Measurements from ENCODE around the gene LACRT. TPM values are rescaled to one million over a fixed set of nuclear protein-coding genes. Genes with fewer than 3 reads are reported as not detected.
"Not testable (repeated sequence)": the region's sequence is repeated elsewhere in the genome, so short reads cannot be mapped to it uniquely, and the experiment has no call there.

Gene LACRT, protein sequence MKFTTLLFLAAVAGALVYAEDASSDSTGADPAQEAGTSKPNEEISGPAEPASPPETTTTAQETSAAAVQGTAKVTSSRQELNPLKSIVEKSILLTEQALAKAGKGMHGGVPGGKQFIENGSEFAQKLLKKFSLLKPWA
- total RNA-seq (not detected), polyA plus RNA-seq (ENCODE audit: insufficient read depth in 1 of 8, insufficient read length in 8 of 8, low replicate concordance in 1 of 8) (not detected)
- long read RNA-seq, donor 1: 0 reads
- long read RNA-seq, donor 2: 0 reads
- long read RNA-seq, donor 3: 0 reads
- long read RNA-seq, donor 4: 0 reads
- long read RNA-seq, donor 5: 0 reads
- long read RNA-seq, donor 6: 0 reads
- long read RNA-seq, donor 7: 0 reads
- long read RNA-seq, donor 8: 0 reads
- long read RNA-seq, donor 9: 0 reads
- long read RNA-seq, donor 10: 0 reads
- long read RNA-seq, donor 11: 0 reads

GRCh38 chr12:54634795-54635194, at the start of gene LACRT:
LACRT (minus strand) TSS chr12:54634895; CDS start chr12:54634841, 54 bp downstream.
- Histone ChIP-seq H3K4me1 (ENCODE audit: control insufficient read depth, insufficient read depth, low read length) (no peaks in the 10 kb centered on the region), H3K27me3 (ENCODE audit: control insufficient read depth, insufficient read depth, low read length) (no peaks in the 10 kb centered on the region), H3K4me3 (ENCODE audit: low read length) (no peak within 1 kb of the TSS), H3K27ac (ENCODE audit: low read length) (no peak within 1 kb of the TSS), H3K9me3 (replicated peaks; ENCODE audit: control insufficient read depth, low read depth, low read length) (no peaks in the 10 kb centered on the region), H3K36me3 (ENCODE audit: control insufficient read depth, insufficient read depth, low read length) (no peaks in the 10 kb centered on the region)
- WGBS (ENCODE audit: insufficient coverage): no CpG with 5 or more reads among the region's 2 CpGs
- no peak for DNase-seq

- no peaks in the 10 kb centered on the region for H3K36me3 ChIP-seq (ENCODE audit: control insufficient read depth, insufficient read depth, low read length)
- H3K27me3 ChIP-seq (ENCODE audit: control insufficient read depth, insufficient read depth, low read length): peaks cover 2% of the 10 kb centered on the region
- H3K4me1 ChIP-seq (ENCODE audit: control insufficient read depth, insufficient read depth, low read length): no peaks in the 10 kb centered on the region
- no peak overlapping the region for H3K27ac ChIP-seq (ENCODE audit: low read length)
- no peak for DNase-seq
- H3K9me3 ChIP-seq (replicated peaks; ENCODE audit: control insufficient read depth, low read depth, low read length): peaks cover 2% of the 10 kb centered on the region
- 30% methylated on average over 2 of the region's 2 CpGs for WGBS (ENCODE audit: insufficient coverage)
- H3K4me3 ChIP-seq (ENCODE audit: low read length): no peak overlapping the region
Observed at GRCh38 chr12:54683398-54683797, 48.7 kb upstream of the LACRT start.

GRCh38 chr12:54682674-54683073, 48.0 kb upstream of the LACRT start:
- peaks cover 2% of the 10 kb centered on the region for H3K27me3 ChIP-seq (ENCODE audit: control insufficient read depth, insufficient read depth, low read length)
- no peaks in the 10 kb centered on the region for H3K4me1 ChIP-seq (ENCODE audit: control insufficient read depth, insufficient read depth, low read length)
- no peak overlapping the region for H3K4me3 ChIP-seq (ENCODE audit: low read length)
- peaks cover 2% of the 10 kb centered on the region for H3K9me3 ChIP-seq (replicated peaks; ENCODE audit: control insufficient read depth, low read depth, low read length)
- H3K27ac ChIP-seq (ENCODE audit: low read length): no peak overlapping the region
- H3K36me3 ChIP-seq (ENCODE audit: control insufficient read depth, insufficient read depth, low read length): no peaks in the 10 kb centered on the region
- no CpG with 5 or more reads among the region's 1 CpG for WGBS (ENCODE audit: insufficient coverage)
- DNase-seq: no peak

GRCh38 chr12:54680374-54680773, 45.7 kb upstream of the LACRT start:
- Histone ChIP-seq H3K4me3 (ENCODE audit: low read length) (no peak overlapping the region), H3K27me3 (ENCODE audit: control insufficient read depth, insufficient read depth, low read length) (peaks cover 2% of the 10 kb centered on the region), H3K4me1 (ENCODE audit: control insufficient read depth, insufficient read depth, low read length) (no peaks in the 10 kb centered on the region), H3K27ac (ENCODE audit: low read length) (no peak overlapping the region), H3K36me3 (ENCODE audit: control insufficient read depth, insufficient read depth, low read length) (no peaks in the 10 kb centered on the region), H3K9me3 (replicated peaks; ENCODE audit: control insufficient read depth, low read depth, low read length) (no peaks in the 10 kb centered on the region)
- 60% methylated on average over 1 of the region's 3 CpGs for WGBS (ENCODE audit: insufficient coverage)
- DNase-seq: no peak

GRCh38 chr12:54678131-54678530, 43.4 kb upstream of the LACRT start:
- 78% methylated on average over 3 of the region's 5 CpGs for WGBS (ENCODE audit: insufficient coverage)
- Histone ChIP-seq H3K9me3 (replicated peaks; ENCODE audit: control insufficient read depth, low read depth, low read length) (no peaks in the 10 kb centered on the region), H3K27ac (ENCODE audit: low read length) (no peak overlapping the region), H3K27me3 (ENCODE audit: control insufficient read depth, insufficient read depth, low read length) (no peaks in the 10 kb centered on the region), H3K4me3 (ENCODE audit: low read length) (no peak overlapping the region), H3K4me1 (ENCODE audit: control insufficient read depth, insufficient read depth, low read length) (no peaks in the 10 kb centered on the region), H3K36me3 (ENCODE audit: control insufficient read depth, insufficient read depth, low read length) (no peaks in the 10 kb centered on the region)
- DNase-seq: no peak

- H3K27me3 ChIP-seq (ENCODE audit: control insufficient read depth, insufficient read depth, low read length): no peaks in the 10 kb centered on the region
- no peaks in the 10 kb centered on the region for H3K4me1 ChIP-seq (ENCODE audit: control insufficient read depth, insufficient read depth, low read length)
- 77% methylated on average over 1 of the region's 5 CpGs for WGBS (ENCODE audit: insufficient coverage)
- H3K4me3 ChIP-seq (ENCODE audit: low read length): no peak overlapping the region
- no peaks in the 10 kb centered on the region for H3K9me3 ChIP-seq (replicated peaks; ENCODE audit: control insufficient read depth, low read depth, low read length)
- no peak for DNase-seq
- H3K36me3 ChIP-seq (ENCODE audit: control insufficient read depth, insufficient read depth, low read length): no peaks in the 10 kb centered on the region
- H3K27ac ChIP-seq (ENCODE audit: low read length): no peak overlapping the region
Observed at GRCh38 chr12:54667945-54668344, 33.2 kb upstream of the LACRT start.

DNA sequence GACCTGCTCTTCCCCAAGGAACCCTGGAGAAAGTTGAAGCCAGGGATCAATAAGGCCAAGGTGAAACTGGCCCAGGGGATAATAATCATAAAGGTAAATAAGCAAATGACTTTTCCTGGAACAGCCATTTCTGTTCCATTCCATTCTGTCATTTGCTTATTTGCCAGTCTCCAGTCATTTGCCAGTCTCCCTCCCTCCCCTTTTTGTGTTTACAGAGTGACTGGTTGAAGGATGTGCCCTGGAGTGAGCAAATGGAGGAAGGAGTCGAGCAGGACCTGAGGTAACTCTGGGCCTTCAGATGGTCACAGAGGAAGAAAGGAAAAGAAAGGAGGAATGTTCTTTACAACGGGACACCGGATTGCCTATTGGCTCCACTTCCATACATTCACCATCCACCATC, 31.3 kb upstream of the LACRT start:
- no CpG with 5 or more reads among the region's 3 CpGs for WGBS (ENCODE audit: insufficient coverage)
- no peaks in the 10 kb centered on the region for H3K36me3 ChIP-seq (ENCODE audit: control insufficient read depth, insufficient read depth, low read length)
- no peak overlapping the region for H3K4me3 ChIP-seq (ENCODE audit: low read length)
- H3K27me3 ChIP-seq (ENCODE audit: control insufficient read depth, insufficient read depth, low read length): no peaks in the 10 kb centered on the region
- no peaks in the 10 kb centered on the region for H3K9me3 ChIP-seq (replicated peaks; ENCODE audit: control insufficient read depth, low read depth, low read length)
- no peak overlapping the region for H3K27ac ChIP-seq (ENCODE audit: low read length)
- no peaks in the 10 kb centered on the region for H3K4me1 ChIP-seq (ENCODE audit: control insufficient read depth, insufficient read depth, low read length)
- DNase-seq: no peak

DNA sequence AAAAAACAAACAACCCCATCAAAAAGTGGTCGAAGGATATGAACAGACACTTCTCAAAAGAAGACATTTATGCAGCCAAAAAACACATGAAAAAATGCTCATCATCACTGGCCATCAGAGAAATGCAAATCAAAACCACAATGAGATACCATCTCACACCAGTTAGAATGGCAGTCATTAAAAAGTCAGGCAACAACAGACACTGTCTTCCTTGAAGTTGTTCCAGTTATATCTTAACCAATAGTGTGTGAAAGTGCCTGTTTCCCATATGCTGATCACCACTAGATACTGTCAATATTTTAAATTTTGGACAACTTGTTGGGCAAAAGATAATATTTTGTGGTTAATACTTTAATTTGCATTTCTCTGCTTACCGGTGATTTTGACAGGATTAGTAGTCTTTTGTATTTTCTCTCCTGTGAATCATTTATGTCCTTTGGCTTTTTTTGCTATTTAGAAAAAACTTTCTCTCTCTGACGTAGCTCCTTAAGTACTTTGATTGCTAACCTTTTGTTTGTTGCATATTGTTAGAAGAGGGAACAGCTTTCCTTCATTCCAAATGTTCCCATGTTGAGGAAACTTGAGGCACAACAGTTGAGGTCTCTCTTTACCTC, 30.4 kb upstream of the LACRT start:
- not testable (repeated sequence) for DNase-seq; H3K4me1 ChIP-seq (ENCODE audit: control insufficient read depth, insufficient read depth, low read length); H3K9me3 ChIP-seq (replicated peaks; ENCODE audit: control insufficient read depth, low read depth, low read length); H3K4me3 ChIP-seq (ENCODE audit: low read length); H3K27me3 ChIP-seq (ENCODE audit: control insufficient read depth, insufficient read depth, low read length); H3K27ac ChIP-seq (ENCODE audit: low read length); H3K36me3 ChIP-seq (ENCODE audit: control insufficient read depth, insufficient read depth, low read length)
- no CpG with 5 or more reads among the region's 3 CpGs for WGBS (ENCODE audit: insufficient coverage)

DNA sequence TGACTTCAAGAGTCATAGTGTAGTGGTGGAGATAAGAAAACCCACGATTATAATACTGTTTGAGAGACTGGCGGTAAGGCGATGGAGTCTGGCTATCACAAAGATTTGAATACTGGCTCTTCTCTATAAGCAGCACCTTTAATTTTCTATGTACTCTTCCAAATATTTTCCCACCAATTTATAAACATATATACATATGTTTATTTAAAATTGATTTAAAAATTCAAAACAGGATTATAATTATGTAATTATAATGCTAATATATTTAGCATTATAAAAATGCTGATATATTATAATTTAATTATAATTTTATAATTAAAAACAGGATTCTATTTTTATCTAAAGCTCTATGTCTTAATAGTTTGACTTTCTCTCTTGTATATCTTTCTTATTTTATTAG, 28.9 kb upstream of the LACRT start:
- DNase-seq: no peak
- Histone ChIP-seq H3K27ac (ENCODE audit: low read length) (no peak overlapping the region), H3K4me3 (ENCODE audit: low read length) (no peak overlapping the region), H3K9me3 (replicated peaks; ENCODE audit: control insufficient read depth, low read depth, low read length) (no peaks in the 10 kb centered on the region), H3K36me3 (ENCODE audit: control insufficient read depth, insufficient read depth, low read length) (no peaks in the 10 kb centered on the region), H3K27me3 (ENCODE audit: control insufficient read depth, insufficient read depth, low read length) (no peaks in the 10 kb centered on the region), H3K4me1 (ENCODE audit: control insufficient read depth, insufficient read depth, low read length) (no peaks in the 10 kb centered on the region)
- no CpG with 5 or more reads among the region's 3 CpGs for whole genome bisulfite sequencing (ENCODE audit: insufficient coverage)

- no peak overlapping the region for H3K27ac ChIP-seq (ENCODE audit: low read length)
- H3K9me3 ChIP-seq (replicated peaks; ENCODE audit: control insufficient read depth, low read depth, low read length): no peaks in the 10 kb centered on the region
- no peak overlapping the region for H3K4me3 ChIP-seq (ENCODE audit: low read length)
- 20% methylated on average over 1 of the region's 3 CpGs for WGBS (ENCODE audit: insufficient coverage)
- H3K27me3 ChIP-seq (ENCODE audit: control insufficient read depth, insufficient read depth, low read length): peaks cover 3% of the 10 kb centered on the region
- H3K36me3 ChIP-seq (ENCODE audit: control insufficient read depth, insufficient read depth, low read length): no peaks in the 10 kb centered on the region
- DNase-seq: no peak
- H3K4me1 ChIP-seq (ENCODE audit: control insufficient read depth, insufficient read depth, low read length): no peaks in the 10 kb centered on the region
Observed at GRCh38 chr12:54662026-54662425, 27.3 kb upstream of the LACRT start.

All from muscle of leg (tissue), 16 donors.